GM18870 (cell line): ENCODE results near the gene HOXB6.

Experiments
- ATAC-seq: cut with Tn5 transposase; IDR thresholded peaks from one replicate; pipeline ENCODE4 v1.9.1; 2021; ENCODE audit warnings: moderate library complexity; ENCODE audit not compliant: unreplicated experiment

Gene HOXB6

GRCh38 chr17:48636177-48637018, 31.6 kb upstream of the HOXB6 start:
- ATAC-seq = no peak

- ATAC-seq = no peak
These were observed 29.9 kb upstream of the HOXB6 start for GRCh38 chr17:48634493-48635208.

- ATAC-seq = no peak
These were observed 28.5 kb upstream of the HOXB6 start for GRCh38 chr17:48633266-48633677.

GRCh38 chr17:48632579-48633265, 27.9 kb upstream of the HOXB6 start:
- no peak for ATAC-seq

GRCh38 chr17:48631693-48632578, 27.1 kb upstream of the HOXB6 start:
- ATAC-seq = no peak

- ATAC-seq = no peak
These were observed 26.3 kb upstream of the HOXB6 start for GRCh38 chr17:48630925-48631692.

GRCh38 chr17:48630009-48630924, 25.5 kb upstream of the HOXB6 start:
- ATAC-seq = no peak

- no peak for ATAC-seq
These were observed 24.6 kb upstream of the HOXB6 start for GRCh38 chr17:48629411-48629759.

GRCh38 chr17:48628649-48629410, 24.0 kb upstream of the HOXB6 start:
- ATAC-seq = no peak

- no peak for ATAC-seq
These were observed 23.1 kb upstream of the HOXB6 start for GRCh38 chr17:48627623-48628521.

GRCh38 chr17:48627118-48627597, 22.4 kb upstream of the HOXB6 start:
- no peak for ATAC-seq

GRCh38 chr17:48626245-48627117, 21.7 kb upstream of the HOXB6 start, which contains the start of gene HOXB9:
HOXB9 (minus strand) TSS chr17:48626358; CDS start chr17:48626269, 89 bp downstream.
- ATAC-seq = no peak

GRCh38 chr17:48625495-48626244, 20.9 kb upstream of the HOXB6 start:
- no peak for ATAC-seq

- no peak for ATAC-seq
These were observed 20.0 kb upstream of the HOXB6 start for GRCh38 chr17:48624544-48625494.
